SK-N-SH treated with all-trans-retinoic acid at 6 μM for 48 hours (cell line): ENCODE measurements around the gene COL5A2.

Experiments
- GLIS3 ChIP-seq: fragments of 250-450 bp; sonication (Bioruptor Pico); IDR thresholded peaks from 2 replicates; pipeline ENCODE4 v1.5.0; 2020; ENCODE audit warnings: mild to moderate bottlenecking, moderate library complexity
- TCF4 ChIP-seq: fragments of 250-450 bp; sonication (Bioruptor Pico); IDR thresholded peaks from 2 replicates; pipeline ENCODE4 v1.8.0; 2021; ENCODE audit warnings: mild to moderate bottlenecking, moderate library complexity, borderline replicate concordance
- TF ChIP-seq, protein P1 (sequence below): fragments of 250-450 bp; sonication (Bioruptor Pico); IDR thresholded peaks from 2 replicates; pipeline ENCODE4 v1.8.0; 2020; ENCODE audit warnings: mild to moderate bottlenecking, moderate library complexity, borderline replicate concordance

GRCh38 chr2:189088591-189089205 is 90.9 kb downstream of the COL5A2 start:
- TF ChIP-seq TCF4 (CRISPR knock-in tag), result peak; percentile 72; the same call in 1 of the 2 replicates
- no peak for TF ChIP-seq GLIS3
- TF ChIP-seq, protein P1, sequence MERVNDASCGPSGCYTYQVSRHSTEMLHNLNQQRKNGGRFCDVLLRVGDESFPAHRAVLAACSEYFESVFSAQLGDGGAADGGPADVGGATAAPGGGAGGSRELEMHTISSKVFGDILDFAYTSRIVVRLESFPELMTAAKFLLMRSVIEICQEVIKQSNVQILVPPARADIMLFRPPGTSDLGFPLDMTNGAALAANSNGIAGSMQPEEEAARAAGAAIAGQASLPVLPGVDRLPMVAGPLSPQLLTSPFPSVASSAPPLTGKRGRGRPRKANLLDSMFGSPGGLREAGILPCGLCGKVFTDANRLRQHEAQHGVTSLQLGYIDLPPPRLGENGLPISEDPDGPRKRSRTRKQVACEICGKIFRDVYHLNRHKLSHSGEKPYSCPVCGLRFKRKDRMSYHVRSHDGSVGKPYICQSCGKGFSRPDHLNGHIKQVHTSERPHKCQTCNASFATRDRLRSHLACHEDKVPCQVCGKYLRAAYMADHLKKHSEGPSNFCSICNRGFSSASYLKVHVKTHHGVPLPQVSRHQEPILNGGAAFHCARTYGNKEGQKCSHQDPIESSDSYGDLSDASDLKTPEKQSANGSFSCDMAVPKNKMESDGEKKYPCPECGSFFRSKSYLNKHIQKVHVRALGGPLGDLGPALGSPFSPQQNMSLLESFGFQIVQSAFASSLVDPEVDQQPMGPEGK, result no peak
